Smooth muscle cell (in vitro differentiated cells): ENCODE data around the gene RTN4RL1. TPM values are rescaled to one million over a fixed set of nuclear protein-coding genes. Genes with fewer than 3 reads are reported as not detected.

Experiments used
- DNase-seq: peaks from one replicate; lab custom pipeline; 2025; ENCODE audit not compliant: unreplicated experiment; lab: John Stamatoyannopoulos, UW
- H2AFZ ChIP-seq: fragments of 200-600 bp; sonication (generic); 2 replicates; pipeline ENCODE4 v1.6.0; 2016; ENCODE audit warnings: antibody characterized with exemption, low read depth, mild to moderate bottlenecking
- H3F3A ChIP-seq: fragments of 200-600 bp; sonication (generic); 2 replicates; pipeline ENCODE4 v1.6.0; 2017; ENCODE audit warnings: antibody characterized with exemption, low read depth
- H3K27ac ChIP-seq: fragments of 200-600 bp; sonication (generic); 2 replicates; pipeline ENCODE4 v1.5.1; 2016; ENCODE audit warnings: low read depth, mild to moderate bottlenecking
- H3K27me3 ChIP-seq: fragments of 200-600 bp; sonication (generic); 2 replicates; pipeline ENCODE4 v1.6.1; 2016; ENCODE audit warnings: low read depth, mild to moderate bottlenecking
- H3K36me3 ChIP-seq: fragments of 200-600 bp; sonication (generic); 2 replicates; pipeline ENCODE4 v1.5.1; 2016; ENCODE audit warnings: low read depth
- H3K4me1 ChIP-seq: fragments of 200-600 bp; sonication (generic); 2 replicates; pipeline ENCODE4 v1.5.1; 2016; ENCODE audit warnings: low read depth
- H3K4me2 ChIP-seq: fragments of 200-600 bp; sonication (generic); 2 replicates; pipeline ENCODE4 v1.6.0; 2016; ENCODE audit warnings: mild to moderate bottlenecking
- H3K4me3 ChIP-seq: fragments of 200-600 bp; sonication (generic); 2 replicates; pipeline ENCODE4 v1.5.1; 2016; ENCODE audit warnings: mild to moderate bottlenecking
- H3K79me2 ChIP-seq: fragments of 200-600 bp; sonication (generic); 2 replicates; pipeline ENCODE4 v1.6.0; 2016; ENCODE audit warnings: low read depth, mild to moderate bottlenecking
- H3K9ac ChIP-seq: fragments of 200-600 bp; sonication (generic); 2 replicates; pipeline ENCODE4 v1.6.0; 2016; ENCODE audit warnings: low read depth
- H3K9me3 ChIP-seq: fragments of 200-600 bp; sonication (generic); replicated peaks from 2 replicates; pipeline ENCODE4 v1.5.1; 2016; ENCODE audit warnings: low read depth
- H4K20me1 ChIP-seq: fragments of 200-600 bp; sonication (generic); 2 replicates; pipeline ENCODE4 v1.6.0; 2016; ENCODE audit warnings: low read depth
- whole genome bisulfite sequencing: methylation state at CpG from one replicate; pipeline ENCODE4 v1.1.7; 2016; ENCODE audit warnings: low lambda C conversion rate; 5-methylcytosine and 5-hydroxymethylcytosine counted together
- polyA plus RNA-seq: library from polyadenylated mRNA; unstranded; fragments of >200 nt; fragmentation: Nextera tagmentation; extraction: Ambion mirVana; gene quantifications from 2 replicates; pipeline ENCODE4 v1.2.1, GENCODE V29; 2016
- total RNA-seq: library from RNA; depleted of rRNA; stranded (reverse); fragments of >200 nt; gene quantifications from 2 replicates; pipeline ENCODE4 v1.2.3, GENCODE V29; 2014
- TF ChIP-seq, protein P1 (sequence below): fragments of 200-600 bp; sonication (generic); IDR thresholded peaks from 2 replicates; pipeline ENCODE4 v1.5.1; 2017; ENCODE audit warnings: borderline replicate concordance, mild to moderate bottlenecking, antibody characterized with exemption; ENCODE audit not compliant: insufficient read depth, poor library complexity, severe bottlenecking

RTN4RL1 gene
- total and polyA plus RNA-seq, 2 experiments from 2014 or later: not detected

GRCh38 chr17:1937461-1937860 is 87.7 kb downstream of the RTN4RL1 start:
- TF ChIP-seq, protein P1, sequence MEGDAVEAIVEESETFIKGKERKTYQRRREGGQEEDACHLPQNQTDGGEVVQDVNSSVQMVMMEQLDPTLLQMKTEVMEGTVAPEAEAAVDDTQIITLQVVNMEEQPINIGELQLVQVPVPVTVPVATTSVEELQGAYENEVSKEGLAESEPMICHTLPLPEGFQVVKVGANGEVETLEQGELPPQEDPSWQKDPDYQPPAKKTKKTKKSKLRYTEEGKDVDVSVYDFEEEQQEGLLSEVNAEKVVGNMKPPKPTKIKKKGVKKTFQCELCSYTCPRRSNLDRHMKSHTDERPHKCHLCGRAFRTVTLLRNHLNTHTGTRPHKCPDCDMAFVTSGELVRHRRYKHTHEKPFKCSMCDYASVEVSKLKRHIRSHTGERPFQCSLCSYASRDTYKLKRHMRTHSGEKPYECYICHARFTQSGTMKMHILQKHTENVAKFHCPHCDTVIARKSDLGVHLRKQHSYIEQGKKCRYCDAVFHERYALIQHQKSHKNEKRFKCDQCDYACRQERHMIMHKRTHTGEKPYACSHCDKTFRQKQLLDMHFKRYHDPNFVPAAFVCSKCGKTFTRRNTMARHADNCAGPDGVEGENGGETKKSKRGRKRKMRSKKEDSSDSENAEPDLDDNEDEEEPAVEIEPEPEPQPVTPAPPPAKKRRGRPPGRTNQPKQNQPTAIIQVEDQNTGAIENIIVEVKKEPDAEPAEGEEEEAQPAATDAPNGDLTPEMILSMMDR: no peak
- Histone ChIP-seq H3K9me3 (no peaks in the 10 kb centered on the region), H4K20me1 (no peaks in the 10 kb centered on the region), H3K79me2 (no peaks in the 10 kb centered on the region), H2AFZ (no peak overlapping the region), H3K4me2 (no peak overlapping the region), H3F3A (no peaks in the 10 kb centered on the region), H3K36me3 (no peaks in the 10 kb centered on the region), H3K4me1 (no peaks in the 10 kb centered on the region), H3K27me3 (no peaks in the 10 kb centered on the region), H3K27ac (no peak overlapping the region), H3K9ac (no peak overlapping the region), H3K4me3 (no peak overlapping the region)
- 96% methylated on average over 25 of the region's 25 CpGs for WGBS
- no peak for DNase-seq

DNA sequence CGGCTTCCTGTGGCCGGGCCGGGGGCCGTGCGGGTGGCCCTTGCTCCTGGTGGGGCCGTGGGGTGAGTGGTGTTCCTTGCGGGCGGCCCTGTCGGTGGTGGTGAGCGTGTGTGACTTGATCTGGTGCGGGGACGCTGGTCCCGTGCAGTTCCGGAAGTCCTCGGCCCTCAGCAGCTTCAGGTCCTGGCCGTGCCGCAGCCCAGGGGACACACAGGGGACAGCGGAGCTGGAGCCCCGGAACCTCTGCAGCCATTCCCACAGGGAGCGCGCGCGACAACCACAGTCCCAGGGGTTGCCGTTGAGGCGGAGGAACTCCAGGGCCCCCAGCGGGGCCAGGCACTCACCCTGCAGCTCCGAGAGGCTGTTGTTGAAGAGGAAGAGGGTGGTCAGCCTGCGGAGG is 88.4 kb downstream of the RTN4RL1 start:
- H3K4me1 ChIP-seq: peaks cover 4% of the 10 kb centered on the region
- DNase-seq: no peak
- 94% methylated on average over 28 of the region's 28 CpGs for WGBS
- no peak overlapping the region for H3K9ac ChIP-seq
- H3K79me2 ChIP-seq: no peaks in the 10 kb centered on the region
- H3K4me3 ChIP-seq: no peak overlapping the region
- no peak overlapping the region for H3K27ac ChIP-seq
- H2AFZ ChIP-seq: no peak overlapping the region
- no peaks in the 10 kb centered on the region for H3K27me3 ChIP-seq
- H4K20me1 ChIP-seq: no peaks in the 10 kb centered on the region
- TF ChIP-seq, protein P1: no peak
- no peaks in the 10 kb centered on the region for H3K9me3 ChIP-seq
- no peaks in the 10 kb centered on the region for H3K36me3 ChIP-seq
- H3F3A ChIP-seq: no peaks in the 10 kb centered on the region
- no peak overlapping the region for H3K4me2 ChIP-seq

GRCh38 chr17:1934901-1935300 is 90.2 kb downstream of the RTN4RL1 start:
- no peaks in the 10 kb centered on the region for H3K79me2 ChIP-seq
- no peaks in the 10 kb centered on the region for H3F3A ChIP-seq
- TF ChIP-seq, protein P1: no peak
- H2AFZ ChIP-seq: no peak overlapping the region
- H3K9me3 ChIP-seq: no peaks in the 10 kb centered on the region
- no peaks in the 10 kb centered on the region for H3K27me3 ChIP-seq
- no peak overlapping the region for H3K4me3 ChIP-seq
- H3K9ac ChIP-seq: no peak overlapping the region
- no peaks in the 10 kb centered on the region for H4K20me1 ChIP-seq
- WGBS: 90% methylated on average over 17 of the region's 17 CpGs
- peaks cover 5% of the 10 kb centered on the region for H3K4me1 ChIP-seq
- H3K27ac ChIP-seq: no peak overlapping the region
- H3K4me2 ChIP-seq: no peak overlapping the region
- no peak for DNase-seq
- H3K36me3 ChIP-seq: no peaks in the 10 kb centered on the region

- H3K27me3 ChIP-seq: no peaks in the 10 kb centered on the region
- H3K9me3 ChIP-seq: no peaks in the 10 kb centered on the region
- H3K9ac ChIP-seq: no peak overlapping the region
- no peaks in the 10 kb centered on the region for H3F3A ChIP-seq
- no peak overlapping the region for H3K4me2 ChIP-seq
- DNase-seq: no peak
- WGBS: 89% methylated on average over 27 of the region's 27 CpGs
- no peaks in the 10 kb centered on the region for H3K36me3 ChIP-seq
- peaks cover 5% of the 10 kb centered on the region for H3K4me1 ChIP-seq
- no peak overlapping the region for H3K27ac ChIP-seq
- H3K79me2 ChIP-seq: no peaks in the 10 kb centered on the region
- H2AFZ ChIP-seq: no peak overlapping the region
- TF ChIP-seq, protein P1: no peak
- no peaks in the 10 kb centered on the region for H4K20me1 ChIP-seq
- no peak overlapping the region for H3K4me3 ChIP-seq
Measured at GRCh38 chr17:1933875-1934715, 91.0 kb downstream of the RTN4RL1 start.
